GM12865 (cell line): ENCODE results near the gene TSSK6.

Source experiments
- DNase-seq: peaks from one replicate; pipeline ENCODE4 v3.0.0; 2010; ENCODE audit warnings: low read depth
- H3K4me3 ChIP-seq: 2 replicates; pipeline ENCODE4 v1.5.1; 2011; ENCODE audit warnings: mild to moderate bottlenecking, low read depth, low read length, control low read depth
- CTCF ChIP-seq: IDR thresholded peaks from 2 replicates; pipeline ENCODE4 v1.5.1; 2011; ENCODE audit warnings: low read length, control low read depth, low read depth, inconsistent platforms; ENCODE audit not compliant: insufficient read depth; ENCODE audit errors: missing control alignments

Gene TSSK6

GRCh38 chr19:19550485-19550929 is 35.2 kb upstream of the TSSK6 start:
- no peak for TF ChIP-seq CTCF
- no peak overlapping the region for H3K4me3 ChIP-seq
- DNase-seq = no peak

GRCh38 chr19:19549804-19550464 is 34.6 kb upstream of the TSSK6 start:
- no peak for TF ChIP-seq CTCF
- no peak overlapping the region for H3K4me3 ChIP-seq
- DNase-seq = no peak

- no peak for DNase-seq
- TF ChIP-seq CTCF = no peak
- H3K4me3 ChIP-seq = no peak overlapping the region
Measured at GRCh38 chr19:19548915-19549759, 33.8 kb upstream of the TSSK6 start.

GRCh38 chr19:19547674-19548336 is 32.5 kb upstream of the TSSK6 start:
- TF ChIP-seq CTCF = no peak
- no peak for DNase-seq
- H3K4me3 ChIP-seq = no peak overlapping the region

- TF ChIP-seq CTCF = no peak
- H3K4me3 ChIP-seq = no peak overlapping the region
- DNase-seq = no peak
Measured at GRCh38 chr19:19546751-19547162, 31.4 kb upstream of the TSSK6 start.

- no peak overlapping the region for H3K4me3 ChIP-seq
- TF ChIP-seq CTCF = no peak
- no peak for DNase-seq
Measured at GRCh38 chr19:19545707-19546106, 30.4 kb upstream of the TSSK6 start.
